NCI-H345 treated with DMSO at 0.1 percent for 48 hours (cell line): ENCODE results near the gene ESYT2.

ENCODE experiments used
- DNase-seq: peaks from one replicate; lab custom pipeline; 2025; ENCODE audit not compliant: unreplicated experiment; lab: John Stamatoyannopoulos, UW

The ESYT2 gene

DNA sequence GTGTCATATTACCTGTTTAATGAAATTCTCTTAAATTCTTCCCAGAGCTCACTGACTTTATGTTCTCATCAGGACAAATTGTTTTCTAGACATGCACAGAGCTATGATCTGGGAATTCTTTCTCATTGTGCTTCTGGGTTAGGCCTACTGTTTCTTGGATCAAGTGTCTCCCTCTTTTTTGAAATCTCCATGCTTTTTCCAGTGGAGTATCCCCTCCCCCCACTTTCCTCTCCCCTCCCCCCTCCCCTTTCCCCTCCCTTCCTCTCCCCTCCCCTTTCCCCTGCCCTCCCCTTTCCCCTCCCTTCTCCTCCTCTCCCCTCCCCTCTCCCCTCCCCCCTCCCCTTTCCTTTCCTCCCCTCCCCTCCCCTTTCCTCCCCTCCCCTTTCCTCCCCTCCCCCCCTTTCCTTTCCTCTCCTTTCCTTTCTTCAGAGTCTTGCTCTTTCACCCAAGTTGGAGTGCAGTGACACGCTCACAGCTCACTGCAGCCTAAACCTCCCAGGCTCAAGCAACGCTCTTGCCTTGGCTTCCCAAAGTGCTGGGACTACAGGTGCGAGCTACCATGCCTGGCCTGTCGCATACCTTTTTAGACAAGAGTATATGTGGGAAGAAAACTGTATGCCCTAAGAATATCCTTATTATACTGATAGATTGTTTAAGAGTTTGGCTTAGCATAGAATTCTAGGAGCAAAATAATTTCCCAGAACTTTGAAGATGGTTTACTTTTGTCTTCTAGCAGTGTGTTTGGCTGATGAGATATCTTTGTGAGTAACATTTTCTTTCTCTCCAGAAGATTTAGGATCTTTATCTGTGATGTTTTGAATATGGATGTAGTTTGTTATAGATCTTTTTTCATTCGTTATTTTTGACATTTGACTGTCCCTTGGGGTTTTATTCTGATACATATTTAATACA is 29.5 kb upstream of the ESYT2 start:
- no peak for DNase-seq

DNA sequence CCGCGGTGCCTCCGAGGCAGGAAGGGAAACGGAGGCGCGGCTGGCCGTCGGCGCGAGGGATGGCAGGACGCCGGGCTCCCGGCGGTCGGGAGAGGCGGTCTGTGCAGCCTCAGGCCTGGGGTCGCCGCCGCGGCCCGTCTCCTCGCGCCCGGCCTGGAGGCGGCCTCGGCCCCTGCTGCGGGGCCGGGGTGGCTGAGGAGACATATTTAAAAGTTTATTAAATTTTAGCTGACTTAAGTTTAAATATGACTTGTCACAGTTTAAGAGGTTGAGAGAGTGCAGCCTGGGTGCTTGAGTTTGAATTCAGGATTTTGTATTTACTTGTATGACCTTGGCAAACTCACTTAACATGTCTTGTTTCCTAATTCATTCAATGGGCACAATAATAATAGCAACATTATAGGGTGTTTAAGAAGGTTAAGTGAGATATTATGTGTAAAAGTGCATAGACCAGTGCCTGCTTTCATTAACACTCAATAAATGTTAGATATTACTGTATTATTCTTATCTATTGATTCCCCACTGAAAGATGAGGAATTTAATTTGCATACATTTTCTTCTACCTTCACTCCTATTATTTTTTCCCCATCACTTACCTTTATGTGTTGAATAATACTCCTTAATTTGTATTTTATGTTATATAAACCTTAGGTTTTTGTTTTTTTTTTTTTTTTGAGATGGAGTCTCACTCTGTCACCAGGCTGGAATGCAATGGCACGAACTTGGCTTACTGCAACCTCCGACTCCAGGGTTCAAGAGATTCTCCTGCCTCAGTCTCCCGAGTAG is 27.8 kb upstream of the ESYT2 start:
- no peak for DNase-seq

DNA sequence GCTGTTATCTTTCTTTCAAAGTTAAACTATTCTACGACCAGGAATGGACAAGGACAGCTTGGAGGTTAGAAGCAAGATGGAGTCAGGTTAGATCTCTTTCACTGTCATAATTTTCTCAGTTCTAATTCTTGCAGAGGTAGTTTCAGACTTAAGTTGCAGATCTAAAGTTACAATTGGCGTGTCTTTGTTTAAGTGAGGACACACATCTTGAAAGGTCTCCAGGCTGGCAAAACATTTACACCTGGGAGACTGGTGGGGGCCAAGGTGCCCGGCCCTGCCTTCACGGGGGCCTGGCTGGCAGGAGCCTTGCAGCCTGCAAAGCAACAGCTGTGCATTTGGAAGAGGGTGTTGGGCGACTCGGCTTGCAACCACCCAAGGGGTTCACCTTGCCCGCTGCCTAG is 25.4 kb upstream of the ESYT2 start:
- no peak for DNase-seq

DNA sequence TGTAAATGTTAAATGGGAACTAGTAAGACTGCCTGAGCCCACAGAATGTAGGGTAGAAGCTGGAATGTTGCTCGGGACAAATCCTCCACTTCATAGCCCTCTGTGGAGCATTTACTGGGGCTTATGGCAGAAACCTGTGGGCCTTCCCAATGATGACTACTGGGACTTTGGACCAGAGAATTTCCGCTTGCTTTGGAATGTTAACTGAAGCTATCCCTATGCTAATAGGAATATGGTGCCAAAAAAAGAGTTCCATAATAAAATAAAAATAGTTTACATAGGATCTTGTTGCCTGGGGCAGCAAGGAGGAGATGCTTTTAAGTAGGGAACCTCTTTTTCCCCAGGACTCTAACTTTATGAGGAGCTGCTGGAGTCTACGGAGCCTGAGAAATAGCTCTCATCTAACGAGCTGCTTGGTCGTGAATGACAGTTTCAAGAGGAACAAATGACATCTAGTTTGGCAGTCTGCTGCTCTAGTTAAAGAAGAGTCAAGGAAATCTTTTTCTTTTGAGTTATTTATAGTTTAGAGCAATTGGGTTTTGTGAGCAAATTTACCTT is 21.3 kb upstream of the ESYT2 start:
- no peak for DNase-seq

DNA sequence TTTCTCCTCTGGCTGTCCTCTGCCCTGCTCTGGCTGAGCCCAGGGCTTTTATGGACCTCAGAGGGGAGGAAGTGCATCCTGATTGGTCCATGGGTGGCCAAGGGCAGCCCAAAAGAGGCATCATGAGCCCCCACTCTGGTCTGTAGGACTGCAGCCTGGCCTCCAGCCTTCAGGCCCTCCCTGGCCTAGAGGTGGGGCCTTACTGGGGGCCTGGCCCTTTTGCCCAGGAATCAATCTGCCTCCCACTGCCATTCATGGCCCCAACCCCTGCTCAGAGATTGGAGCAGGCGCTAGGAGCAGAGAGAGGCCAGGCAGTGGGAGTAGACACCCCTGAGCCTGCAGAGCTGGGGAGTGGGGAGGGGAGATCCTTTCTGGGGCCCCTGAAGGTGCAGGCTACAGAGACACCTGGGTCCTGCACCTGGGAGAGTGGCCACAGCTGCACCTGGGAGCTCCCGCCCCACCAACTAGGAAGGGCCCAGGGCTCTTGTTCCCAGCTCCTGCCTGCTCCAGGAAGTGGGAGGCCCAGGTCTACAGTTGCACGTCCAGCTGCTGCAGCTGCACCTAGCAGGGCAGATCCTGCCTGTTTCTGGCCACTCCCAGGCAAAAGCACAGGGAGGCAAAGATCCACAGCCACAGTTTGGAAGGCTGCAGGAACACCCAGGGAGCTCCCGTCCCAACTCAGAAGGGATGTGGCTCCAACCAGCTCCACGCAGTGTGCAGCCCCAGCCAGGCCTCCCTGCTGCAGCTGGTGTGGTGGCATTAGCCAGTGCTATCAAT is 20.6 kb upstream of the ESYT2 start:
- DNase-seq, result no peak

DNA sequence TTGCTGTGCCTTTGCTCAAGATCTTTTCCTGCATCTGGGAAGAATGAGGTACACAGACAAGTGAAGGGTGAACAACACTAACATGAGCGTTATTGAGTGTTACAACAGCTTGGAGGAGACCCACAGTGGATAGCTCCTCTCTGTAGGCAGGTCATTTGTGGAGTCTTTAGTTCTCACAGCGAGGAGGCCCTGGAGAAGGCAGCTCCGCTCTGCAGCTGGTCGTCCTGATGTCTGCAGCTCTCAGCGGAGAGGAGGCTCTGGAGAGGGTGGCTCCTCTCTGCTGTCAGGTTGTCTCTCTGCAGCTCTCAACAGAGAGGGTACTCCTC is 20.1 kb upstream of the ESYT2 start:
- DNase-seq, result no peak

DNA sequence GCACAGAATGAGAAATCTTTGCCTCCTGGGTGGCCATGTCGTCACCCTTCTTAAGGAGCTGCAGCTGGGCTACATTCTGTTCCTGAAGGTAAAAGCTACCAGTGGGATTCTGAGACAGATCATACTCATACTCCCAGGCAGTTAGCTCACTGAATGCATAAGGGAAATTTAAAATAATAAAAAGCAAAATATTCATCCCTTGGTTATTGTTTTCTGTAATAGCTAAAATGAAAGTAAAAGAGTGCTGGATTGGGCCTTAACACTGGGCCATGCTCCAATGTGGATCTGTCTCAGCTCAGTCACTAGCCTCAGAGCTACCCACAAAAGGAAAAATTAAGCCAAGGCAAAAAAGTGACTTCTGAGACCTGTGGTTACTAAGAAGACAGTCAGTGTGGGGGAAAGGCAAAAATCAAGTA is 18.1 kb upstream of the ESYT2 start:
- no peak for DNase-seq

DNA sequence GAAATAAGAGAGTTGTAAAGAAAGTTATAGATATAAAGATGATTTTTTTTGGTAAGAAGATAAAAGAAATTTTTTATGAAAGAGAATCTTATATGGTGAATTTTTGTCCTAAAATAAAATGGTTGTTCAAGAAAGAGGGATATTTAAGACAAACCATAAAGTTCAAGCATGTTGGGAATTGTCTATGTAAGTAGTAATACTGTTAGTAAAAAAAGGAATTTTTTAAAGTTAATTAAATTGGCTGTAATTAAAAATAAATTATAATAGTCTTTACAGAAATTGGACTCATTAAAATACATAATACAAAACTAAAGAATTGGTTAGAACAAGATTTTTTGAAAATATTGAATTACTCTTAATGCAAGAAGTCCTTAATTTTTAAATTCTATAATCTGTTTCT is 17.0 kb upstream of the ESYT2 start:
- no peak for DNase-seq

DNA sequence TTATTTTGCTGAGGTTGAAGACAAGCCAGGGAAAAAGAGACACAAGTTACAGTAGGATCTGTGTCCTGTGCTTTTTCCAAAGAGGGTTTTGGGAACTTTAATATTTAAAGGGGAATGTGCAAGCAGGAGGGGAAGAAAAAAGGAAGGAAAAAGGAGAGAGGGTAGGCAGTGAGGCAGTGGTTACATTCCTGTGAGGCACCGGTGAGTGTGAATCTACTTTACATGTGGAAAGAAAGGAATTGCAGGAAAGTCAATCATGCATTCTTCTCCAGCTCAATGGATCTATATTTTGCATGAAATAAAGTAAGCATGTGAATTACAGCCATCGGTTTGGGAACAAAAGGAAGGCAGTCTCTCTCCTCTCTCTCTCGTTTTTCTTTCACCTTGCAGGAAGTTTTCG is 14.5 kb upstream of the ESYT2 start:
- no peak for DNase-seq

DNA sequence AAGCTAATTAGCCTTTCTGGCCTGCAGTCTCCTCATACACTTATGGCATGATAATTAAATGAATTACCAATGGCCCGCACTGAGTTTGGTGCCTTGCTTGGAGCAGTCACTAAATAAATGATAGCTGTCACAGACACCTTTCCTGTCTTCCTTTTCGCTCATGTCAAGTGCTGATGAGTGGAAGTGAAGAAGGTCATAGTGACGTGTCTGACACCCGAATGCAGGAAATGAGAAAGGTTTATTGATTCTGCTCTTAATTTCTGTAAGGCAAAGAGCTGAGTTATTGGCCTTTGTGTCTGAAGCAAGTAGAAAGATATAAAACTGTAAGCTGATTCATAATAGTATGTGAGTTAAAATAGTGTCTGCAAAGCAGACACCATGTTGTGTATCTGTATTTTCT is 13.2 kb upstream of the ESYT2 start:
- no peak for DNase-seq

DNA sequence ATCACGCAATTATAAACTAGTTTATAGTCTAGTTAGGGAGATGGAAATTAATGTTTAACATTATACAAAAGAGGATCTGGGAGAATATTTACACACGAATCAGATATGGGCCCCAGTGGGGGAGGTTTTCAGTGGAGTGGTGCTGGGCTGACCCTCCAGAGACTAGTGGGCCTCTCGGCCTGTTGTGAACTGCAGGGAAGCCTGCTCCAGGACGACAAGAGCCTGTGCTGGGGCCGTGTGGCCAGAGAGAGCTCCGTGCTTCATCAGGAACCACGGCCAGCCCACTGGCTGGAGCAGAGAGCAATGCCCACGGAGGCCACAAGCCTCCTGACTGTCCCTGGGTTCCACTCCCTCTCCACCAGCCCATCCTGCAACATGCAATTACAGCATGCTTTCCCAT is 11.3 kb upstream of the ESYT2 start:
- no peak for DNase-seq

DNA sequence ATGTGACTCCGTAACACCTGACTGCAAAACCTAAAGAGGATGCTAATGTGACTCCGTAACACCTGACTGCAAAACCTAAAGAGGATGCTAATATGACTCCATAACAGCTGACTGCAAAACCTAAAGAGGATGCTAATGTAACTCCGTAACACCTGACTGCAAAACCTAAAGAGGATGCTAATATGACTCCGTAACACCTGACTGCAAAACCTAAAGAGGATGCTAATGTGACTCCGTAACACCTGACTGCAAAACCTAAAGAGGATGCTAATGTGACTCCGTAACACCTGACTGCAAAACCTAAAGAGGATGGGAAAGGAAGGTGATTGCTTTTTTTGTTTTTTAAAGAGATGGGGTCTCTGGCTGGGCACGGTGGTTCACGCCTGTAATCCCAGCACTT is 9.9 kb upstream of the ESYT2 start:
- peak; percentile 72 for DNase-seq

DNA sequence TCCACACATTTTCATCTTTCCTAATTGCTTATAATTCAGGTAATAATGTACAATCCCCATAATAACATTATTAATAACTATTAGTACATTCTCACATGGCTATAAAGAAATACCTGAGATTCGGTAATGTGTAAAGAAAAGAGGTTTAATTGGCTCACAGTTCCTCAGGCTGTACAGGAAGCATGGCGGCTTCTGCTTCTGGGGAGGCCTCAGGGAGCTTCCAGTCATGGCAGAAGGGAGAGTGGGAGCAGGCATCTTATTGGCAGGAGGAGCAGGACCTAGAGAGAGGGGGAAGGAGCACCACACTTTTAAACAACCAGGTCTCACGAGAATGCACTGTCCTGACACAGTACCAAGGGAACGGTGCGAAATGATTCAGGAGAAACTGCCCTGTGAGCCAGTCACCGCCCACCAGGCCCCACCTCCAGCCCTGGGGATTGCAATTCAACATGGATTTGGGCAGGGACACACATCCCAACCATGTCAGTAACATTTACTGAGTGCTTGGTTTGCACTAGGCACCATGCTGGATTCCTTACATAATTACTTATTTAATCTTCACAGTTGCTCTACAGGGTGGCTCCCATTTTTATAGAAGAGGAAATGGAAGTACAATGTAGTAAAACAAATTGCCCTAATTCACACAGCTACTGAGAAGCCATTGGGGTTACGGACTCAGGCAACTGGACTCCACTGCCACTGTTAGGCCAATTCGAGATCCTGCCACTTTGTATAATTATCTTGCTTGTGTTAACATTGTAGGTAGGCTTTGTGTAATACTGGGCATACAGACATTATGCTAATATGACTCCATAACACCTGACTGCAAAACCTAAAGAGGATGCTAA is 8.7 kb upstream of the ESYT2 start:
- DNase-seq, result peak; percentile 83

DNA sequence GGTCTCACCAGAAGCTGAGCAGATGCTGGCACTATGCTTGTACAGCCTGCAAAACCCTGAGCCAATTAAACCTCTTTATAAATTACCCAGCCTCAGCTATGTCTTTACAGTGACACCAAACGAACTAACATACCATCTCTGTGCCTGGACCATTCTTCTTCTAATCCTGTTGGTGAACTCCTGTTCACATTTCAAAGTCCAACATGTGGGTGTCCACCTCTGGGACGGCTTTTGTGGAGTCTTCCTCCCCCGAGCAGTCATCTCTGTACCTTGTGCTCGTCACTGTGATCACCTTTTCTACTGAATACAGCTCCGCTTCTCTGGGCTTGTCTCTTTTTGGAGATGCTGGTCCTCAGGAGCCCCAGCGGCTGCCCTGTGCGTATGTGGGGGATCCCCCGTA is 7.4 kb upstream of the ESYT2 start:
- DNase-seq, result no peak

DNA sequence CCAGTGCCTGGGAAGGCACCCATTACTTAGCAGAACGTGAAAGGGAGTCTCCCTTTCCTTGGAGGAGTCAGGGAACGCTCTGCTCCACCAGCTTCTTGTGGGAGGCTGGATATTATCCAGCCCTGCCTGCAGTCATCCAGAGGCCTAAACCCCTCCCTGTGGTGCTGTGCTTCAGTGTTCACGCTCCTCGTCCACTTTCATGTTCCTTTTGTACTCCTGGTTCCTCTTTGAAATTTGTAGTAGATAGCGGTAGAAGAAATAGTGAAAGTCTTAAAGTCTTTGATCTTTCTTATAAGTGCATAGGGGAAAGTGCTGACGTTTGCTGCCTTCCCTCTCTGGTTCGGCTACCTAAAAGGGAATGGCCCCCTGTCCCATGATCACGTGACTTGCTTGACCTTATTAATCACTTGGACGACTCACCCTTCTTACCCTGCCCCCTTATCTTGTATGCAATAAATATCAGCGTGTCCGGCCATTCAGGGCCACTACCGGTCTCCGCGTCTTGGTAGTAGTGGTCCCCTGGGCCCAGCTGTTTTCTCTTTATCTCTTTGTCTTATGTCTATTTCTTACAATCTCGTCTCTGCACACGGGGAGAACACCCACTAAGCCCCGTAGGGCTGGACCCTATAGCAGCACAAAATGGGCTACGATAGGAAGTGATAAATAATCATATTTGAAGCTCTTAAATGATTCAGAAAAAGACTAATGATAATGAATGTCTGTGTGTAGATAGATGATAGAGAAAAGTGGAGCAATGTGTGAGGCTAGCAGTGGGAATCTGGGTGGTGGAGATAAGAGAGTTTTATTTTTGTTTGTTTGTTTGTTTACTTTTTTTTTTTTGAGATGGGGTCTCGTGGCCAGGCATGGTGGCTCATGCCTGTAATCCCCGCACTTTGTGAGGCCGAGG is 5.8 kb upstream of the ESYT2 start:
- no peak for DNase-seq

DNA sequence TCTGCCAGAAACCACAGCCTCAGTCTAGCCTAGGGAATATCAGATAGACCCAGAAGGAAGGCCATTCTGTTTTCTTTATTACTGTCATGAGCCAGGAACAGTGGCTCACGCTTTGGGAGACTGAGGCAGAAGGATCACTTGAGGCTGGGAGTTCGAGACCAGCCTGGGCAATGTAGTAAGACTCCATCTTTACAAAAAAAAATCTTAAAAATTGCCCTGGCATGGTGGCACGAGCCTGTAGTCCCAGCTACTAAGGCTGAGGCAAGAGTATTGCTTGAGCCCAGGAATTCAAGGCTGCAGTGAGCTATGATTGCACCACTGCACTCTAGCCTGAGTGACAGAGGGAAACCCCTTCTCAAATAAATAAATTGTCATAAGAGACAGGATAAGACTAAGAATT is 3.7 kb upstream of the ESYT2 start:
- DNase-seq, result no peak

DNA sequence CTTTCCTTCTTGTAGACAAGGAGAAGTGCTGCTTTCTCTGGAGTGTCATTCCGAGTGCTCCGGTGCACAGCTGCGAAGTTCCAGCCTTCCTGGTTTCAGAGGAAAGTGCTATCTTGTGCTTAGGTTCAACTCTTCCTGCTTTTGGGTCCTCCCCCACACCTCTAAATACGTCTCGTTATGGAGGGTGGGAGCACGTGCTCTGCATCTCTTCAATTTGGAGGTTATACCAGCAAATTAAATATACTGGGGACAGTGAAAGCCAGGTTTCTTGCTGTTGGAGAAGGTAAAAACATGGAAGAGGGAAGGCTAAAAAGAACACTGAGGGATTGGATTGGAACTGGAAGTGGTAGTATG is 2.4 kb upstream of the ESYT2 start:
- DNase-seq, result no peak

DNA sequence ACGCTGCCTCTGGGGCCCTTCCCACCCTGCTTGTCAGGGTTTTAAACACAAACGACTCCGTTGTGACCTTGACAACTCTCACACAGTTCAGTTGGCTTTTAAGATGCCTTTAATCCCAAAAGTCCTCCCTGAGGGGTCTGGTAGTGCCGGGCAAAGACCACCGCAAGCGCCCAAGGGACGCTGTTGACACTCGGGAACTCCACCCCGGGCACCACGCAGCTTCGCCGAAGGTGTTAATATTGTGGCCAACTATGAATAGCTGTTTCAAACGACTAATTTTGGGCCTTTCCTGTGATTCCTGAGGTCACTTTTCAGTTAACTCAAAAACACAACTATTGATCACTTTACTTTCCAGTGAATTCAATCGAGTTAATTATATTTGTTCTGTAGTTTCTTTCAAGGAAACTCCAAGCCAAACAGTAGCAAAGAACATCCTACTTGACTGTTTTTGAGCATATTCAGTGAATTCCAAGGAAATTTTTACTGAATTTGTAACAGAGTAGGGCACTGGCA is 958 bp upstream of the ESYT2 start:
- no peak for DNase-seq

DNA sequence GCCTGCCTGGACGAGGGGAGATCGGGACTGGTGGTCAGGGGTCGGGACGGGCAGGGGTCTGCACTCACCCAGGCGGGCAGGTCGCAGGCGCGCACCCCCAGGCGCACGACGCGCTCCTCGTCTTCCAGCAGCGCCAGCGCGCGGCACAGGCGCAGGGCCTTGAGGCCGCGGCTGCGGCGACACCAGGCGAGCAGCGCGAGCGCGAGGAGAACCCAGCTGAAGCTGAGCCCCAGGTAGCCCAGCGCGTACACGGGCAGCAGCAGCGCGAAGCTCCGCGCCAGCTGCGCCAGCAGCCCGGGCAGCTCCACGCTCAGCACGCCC is 328 bp downstream of the ESYT2 start:
- no peak for DNase-seq
